ENCODE data around the gene CCDC142.

Gene CCDC142

DNA sequence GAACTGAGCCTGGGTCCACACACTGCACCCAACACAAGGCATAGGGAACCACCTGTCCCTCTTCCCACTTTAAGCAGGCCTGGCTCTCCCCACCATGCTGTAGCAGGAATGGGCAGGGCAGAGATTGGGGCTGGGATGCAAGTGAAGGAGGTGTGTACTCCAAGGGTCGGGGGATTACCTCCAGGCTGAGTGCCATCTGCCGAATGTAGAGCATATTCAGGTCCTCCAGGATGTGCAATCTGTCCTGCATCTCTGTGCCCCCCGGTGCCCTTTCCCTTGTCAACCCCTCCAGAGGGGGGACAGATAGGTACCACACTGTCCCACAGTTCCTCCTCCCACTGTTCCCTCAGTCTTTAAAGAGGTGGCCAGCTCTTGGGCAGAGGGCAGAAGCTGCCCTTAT is 43.4 kb downstream of the CCDC142 start:
- peak overlapping the region; percentile 61 for H3K4me3 ChIP-seq (ENCODE audit: low read depth, low read length)
- no peak for DNase-seq (ENCODE audit: low read depth, low spot score)
- TF ChIP-seq, protein P1, sequence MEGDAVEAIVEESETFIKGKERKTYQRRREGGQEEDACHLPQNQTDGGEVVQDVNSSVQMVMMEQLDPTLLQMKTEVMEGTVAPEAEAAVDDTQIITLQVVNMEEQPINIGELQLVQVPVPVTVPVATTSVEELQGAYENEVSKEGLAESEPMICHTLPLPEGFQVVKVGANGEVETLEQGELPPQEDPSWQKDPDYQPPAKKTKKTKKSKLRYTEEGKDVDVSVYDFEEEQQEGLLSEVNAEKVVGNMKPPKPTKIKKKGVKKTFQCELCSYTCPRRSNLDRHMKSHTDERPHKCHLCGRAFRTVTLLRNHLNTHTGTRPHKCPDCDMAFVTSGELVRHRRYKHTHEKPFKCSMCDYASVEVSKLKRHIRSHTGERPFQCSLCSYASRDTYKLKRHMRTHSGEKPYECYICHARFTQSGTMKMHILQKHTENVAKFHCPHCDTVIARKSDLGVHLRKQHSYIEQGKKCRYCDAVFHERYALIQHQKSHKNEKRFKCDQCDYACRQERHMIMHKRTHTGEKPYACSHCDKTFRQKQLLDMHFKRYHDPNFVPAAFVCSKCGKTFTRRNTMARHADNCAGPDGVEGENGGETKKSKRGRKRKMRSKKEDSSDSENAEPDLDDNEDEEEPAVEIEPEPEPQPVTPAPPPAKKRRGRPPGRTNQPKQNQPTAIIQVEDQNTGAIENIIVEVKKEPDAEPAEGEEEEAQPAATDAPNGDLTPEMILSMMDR (IDR thresholded peaks at IDR 0.05; ENCODE audit: low read depth, low read length), result no peak
- in situ Hi-C loops (cut with HindIII; ENCODE audit: low sequenced_read_pairs), result no loop called here

DNA sequence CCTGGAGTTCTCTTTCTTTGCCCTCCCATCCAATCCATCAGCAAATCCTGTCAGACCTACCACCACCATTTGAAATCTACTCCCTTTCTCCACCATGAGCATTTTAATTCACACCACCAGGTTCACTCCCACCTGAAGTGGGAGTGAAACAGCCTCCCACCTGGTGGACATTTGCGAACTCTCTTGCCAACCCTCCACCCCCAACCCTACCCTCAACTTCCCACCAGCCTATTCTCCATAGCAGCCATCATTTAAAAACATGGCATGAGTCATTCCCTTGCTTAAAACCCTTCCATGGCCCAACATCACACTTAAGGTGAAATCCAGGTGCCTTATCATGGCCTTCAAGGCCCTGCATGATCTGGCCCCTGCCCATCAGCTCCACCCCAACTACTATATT is 44.5 kb downstream of the CCDC142 start:
- H3K4me3 ChIP-seq (ENCODE audit: low read depth, low read length), result no peak overlapping the region
- TF ChIP-seq, protein P1 (IDR thresholded peaks at IDR 0.05; ENCODE audit: low read depth, low read length), result no peak
- in situ Hi-C loops (cut with HindIII; ENCODE audit: low sequenced_read_pairs), result no loop called here
- no peak for DNase-seq (ENCODE audit: low read depth, low spot score)

DNA sequence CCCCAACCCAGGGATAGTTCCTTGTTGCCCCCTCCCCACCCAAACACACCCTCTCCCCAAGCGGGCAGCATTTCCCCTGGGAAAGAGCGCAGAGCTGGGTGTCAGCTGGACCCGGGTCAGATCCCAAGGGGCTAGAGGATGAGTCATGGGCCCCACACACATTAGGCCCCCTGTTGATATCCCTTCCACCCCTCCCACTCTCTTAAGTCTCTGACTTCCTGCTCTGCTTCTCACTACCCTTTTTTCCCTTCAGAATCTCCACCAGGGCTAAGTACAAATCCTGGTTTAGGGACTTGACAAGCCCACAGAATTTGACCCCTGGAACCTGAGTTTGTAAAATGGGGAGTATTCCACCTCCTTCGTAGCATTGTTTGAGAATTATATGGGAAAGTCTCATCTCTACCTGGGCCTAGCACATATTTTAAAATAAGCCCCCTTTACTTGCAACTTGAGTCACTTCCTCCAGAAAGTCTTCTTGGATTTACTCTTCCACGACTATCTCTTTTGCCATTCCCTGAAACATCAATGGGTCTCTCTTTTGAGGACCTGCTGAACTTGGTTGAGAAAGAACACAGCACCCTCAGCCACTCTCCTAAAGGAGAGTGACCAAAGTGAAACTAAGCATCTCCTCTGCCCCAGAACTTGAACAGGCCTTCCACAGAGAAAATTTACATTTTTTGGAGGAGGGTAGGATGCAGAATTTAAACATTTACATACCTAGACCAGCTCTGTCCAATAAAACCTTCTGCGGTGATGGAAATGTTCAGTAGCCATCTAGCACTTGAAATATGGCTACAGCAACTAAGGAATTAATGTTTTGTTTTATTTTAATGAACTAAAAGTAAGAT is 45.7 kb downstream of the CCDC142 start:
- TF ChIP-seq, protein P1 (IDR thresholded peaks at IDR 0.05; ENCODE audit: low read depth, low read length), result no peak
- in situ Hi-C loops (cut with HindIII; ENCODE audit: low sequenced_read_pairs), result no loop called here
- no peak overlapping the region for H3K4me3 ChIP-seq (ENCODE audit: low read depth, low read length)
- peak; percentile 49 for DNase-seq (ENCODE audit: low read depth, low spot score)

DNA sequence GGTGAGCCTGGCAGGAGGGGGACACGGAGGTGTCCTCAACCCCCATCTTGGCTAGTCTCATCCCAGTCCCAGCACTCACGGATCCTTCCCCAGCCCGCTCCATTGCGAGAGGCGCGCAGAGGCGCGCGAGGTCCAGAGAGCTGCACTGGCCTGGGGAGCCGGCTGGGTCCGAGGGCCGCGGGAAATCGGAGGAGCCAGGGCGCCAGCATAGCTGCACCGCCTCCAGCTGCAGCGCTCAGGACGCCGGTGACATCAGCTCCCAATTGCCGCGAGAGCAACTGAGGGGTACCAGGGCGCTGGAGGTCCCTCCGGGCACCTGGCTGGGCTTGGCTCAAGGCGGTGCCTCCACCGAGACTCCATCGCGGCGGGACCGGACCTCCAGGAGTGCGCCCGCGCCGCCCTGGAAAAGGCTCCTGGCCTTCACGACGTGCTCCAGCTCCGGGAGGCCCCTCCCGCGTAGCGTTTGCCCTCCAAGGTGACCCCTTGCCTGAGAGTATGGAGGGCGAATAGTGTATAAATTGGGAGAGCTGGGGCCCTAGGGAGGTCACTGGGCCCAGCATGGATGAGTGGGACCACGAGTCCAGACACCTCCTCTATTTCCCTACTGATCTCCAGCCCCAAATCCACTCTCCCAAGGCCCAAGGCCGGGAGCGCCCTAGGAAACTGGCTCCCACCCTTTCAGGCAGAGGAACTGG is 46.5 kb downstream of the CCDC142 start:
- no peak for DNase-seq (ENCODE audit: low read depth, low spot score)
- no peak overlapping the region for H3K4me3 ChIP-seq (ENCODE audit: low read depth, low read length)
- TF ChIP-seq, protein P1 (IDR thresholded peaks at IDR 0.05; ENCODE audit: low read depth, low read length), result no peak
- in situ Hi-C loops (cut with HindIII; ENCODE audit: low sequenced_read_pairs), result no loop called here

DNA sequence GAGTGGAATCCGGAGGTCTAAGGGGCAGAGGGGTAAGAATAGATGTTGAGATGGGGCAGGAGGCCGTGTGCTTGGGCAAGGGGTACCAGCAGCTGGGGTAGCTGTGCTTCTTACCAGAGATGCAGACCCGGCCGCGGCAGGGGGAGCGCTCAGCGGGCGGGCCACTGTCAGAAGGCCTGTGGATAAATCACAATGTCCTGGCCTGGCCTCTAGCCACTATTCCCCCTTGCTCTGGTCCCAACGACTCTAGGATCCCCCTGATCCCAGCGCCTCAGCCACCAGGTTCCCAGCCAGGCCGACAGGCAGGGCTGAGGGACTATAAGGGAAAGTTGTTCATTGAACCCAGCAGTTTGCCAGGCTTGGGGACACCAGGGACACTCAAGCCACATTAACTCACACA is 52.3 kb downstream of the CCDC142 start:
- H3K4me3 ChIP-seq (ENCODE audit: low read depth, low read length), result no peak overlapping the region
- in situ Hi-C loops (cut with HindIII; ENCODE audit: low sequenced_read_pairs), result no loop called here
- TF ChIP-seq, protein P1 (IDR thresholded peaks at IDR 0.05; ENCODE audit: low read depth, low read length), result no peak
- no peak for DNase-seq (ENCODE audit: low read depth, low spot score)

DNA sequence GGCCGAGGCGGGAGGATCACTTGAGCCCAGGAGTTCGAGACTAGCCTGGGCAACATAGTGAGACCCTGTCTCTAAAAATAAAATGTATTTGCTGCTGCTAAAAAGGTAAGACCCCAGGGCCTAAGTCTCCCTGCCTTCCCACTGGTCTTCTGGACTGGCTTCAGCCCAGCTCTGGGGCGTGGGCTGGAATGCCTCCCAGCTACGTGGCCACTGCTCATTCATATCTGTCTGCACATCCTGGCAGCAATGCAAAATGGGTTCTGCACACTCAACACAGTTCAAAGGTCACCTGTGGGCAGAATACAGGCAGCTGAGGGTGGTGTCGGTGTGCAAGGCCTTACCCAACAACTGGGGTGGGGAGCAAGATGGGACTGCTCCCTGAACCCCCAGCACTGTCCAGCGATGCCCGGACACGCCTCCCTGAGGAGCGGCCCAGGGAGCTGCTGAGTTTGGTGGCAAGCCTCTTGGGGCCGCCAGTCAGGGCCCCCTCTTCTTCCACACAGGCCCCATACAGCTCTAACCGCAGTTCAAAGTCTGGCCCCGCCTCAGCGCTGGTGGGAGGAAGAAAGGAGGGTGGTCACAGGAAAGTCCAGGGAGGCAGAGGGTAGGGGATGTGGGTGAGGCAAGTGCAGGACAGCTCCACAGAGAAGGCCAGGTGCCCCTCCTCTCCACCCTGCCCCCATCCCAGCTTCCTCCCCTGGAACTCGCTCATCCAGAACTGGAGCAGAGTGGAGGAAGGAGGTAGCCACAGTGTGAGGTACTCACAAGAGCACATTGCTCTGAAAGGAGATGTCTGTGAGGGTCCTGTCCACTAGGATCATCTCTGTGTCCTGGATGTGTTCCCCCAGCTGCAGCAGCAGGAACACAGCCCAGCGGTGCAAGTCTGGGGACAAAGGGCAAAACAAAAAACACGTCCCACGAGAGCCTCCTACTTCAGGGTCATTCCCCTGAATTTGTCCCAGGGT is 53.0 kb downstream of the CCDC142 start:
- TF ChIP-seq, protein P1 (IDR thresholded peaks at IDR 0.05; ENCODE audit: low read depth, low read length), result no peak
- DNase-seq (ENCODE audit: low read depth, low spot score), result no peak
- in situ Hi-C loops (cut with HindIII; ENCODE audit: low sequenced_read_pairs), result no loop called here
- H3K4me3 ChIP-seq (ENCODE audit: low read depth, low read length), result no peak overlapping the region

All from astrocyte of the spinal cord (primary cell).